ENCODE results near the gene FNTB.

Gene FNTB

GRCh38 chr14:64997108-64997794, 10.6 kb downstream of the FNTB start:
- no peak overlapping the region for H3K27ac ChIP-seq (ENCODE audit: low read length)
- peaks cover 30% of the 10 kb centered on the region for H3K79me2 ChIP-seq (ENCODE audit: low read length)
- H3K27me3 ChIP-seq (ENCODE audit: low read depth, low read length) = no peaks in the 10 kb centered on the region
- TF ChIP-seq EZH2phosphoT487 (IDR thresholded peaks at IDR 0.05; ENCODE audit: low read depth) (no peak), CTCF (IDR thresholded peaks at IDR 0.05; ENCODE audit: low read depth, low read length) (no peak)
- H3K4me1 ChIP-seq (ENCODE audit: low read length) = peaks cover 31% of the 10 kb centered on the region
- H3K9ac ChIP-seq (ENCODE audit: low read length) = no peak overlapping the region
- no peak overlapping the region for H2AFZ ChIP-seq (ENCODE audit: low read depth, low read length)
- H3K9me3 ChIP-seq (ENCODE audit: insufficient read depth, low read length) = no peaks in the 10 kb centered on the region
- H3K36me3 ChIP-seq (replicated peaks; ENCODE audit: low read depth, low read length) = peaks cover 4% of the 10 kb centered on the region
- no peaks in the 10 kb centered on the region; the same call in 1 of the 2 replicates for H4K20me1 ChIP-seq (ENCODE audit: insufficient read depth, low read length)
- peak overlapping the region; percentile 35 for H3K4me2 ChIP-seq (ENCODE audit: low read length)
- peak overlapping the region; percentile 46 for H3K4me3 ChIP-seq (ENCODE audit: low read length)

- Histone ChIP-seq H3K9me3 (ENCODE audit: insufficient read depth, low read length) (no peaks in the 10 kb centered on the region), H4K20me1 (ENCODE audit: insufficient read depth, low read length) (no peaks in the 10 kb centered on the region; the same call in 1 of the 2 replicates), H3K79me2 (ENCODE audit: low read length) (peaks cover 28% of the 10 kb centered on the region), H3K36me3 (replicated peaks; ENCODE audit: low read depth, low read length) (no peaks in the 10 kb centered on the region), H3K27ac (ENCODE audit: low read length) (no peak overlapping the region), H3K27me3 (ENCODE audit: low read depth, low read length) (no peaks in the 10 kb centered on the region), H3K4me1 (ENCODE audit: low read length) (peaks cover 34% of the 10 kb centered on the region), H3K4me2 (ENCODE audit: low read length) (peak overlapping the region; percentile 18; the same call in 1 of the 2 replicates), H3K9ac (ENCODE audit: low read length) (no peak overlapping the region), H3K4me3 (ENCODE audit: low read length) (no peak overlapping the region), H2AFZ (ENCODE audit: low read depth, low read length) (no peak overlapping the region)
- TF ChIP-seq EZH2phosphoT487 (IDR thresholded peaks at IDR 0.05; ENCODE audit: low read depth) (no peak), CTCF (IDR thresholded peaks at IDR 0.05; ENCODE audit: low read depth, low read length) (no peak)
Measured at GRCh38 chr14:64998455-64998931, 11.8 kb downstream of the FNTB start.

- H3K4me3 ChIP-seq (ENCODE audit: low read length) = no peak overlapping the region
- H3K4me2 ChIP-seq (ENCODE audit: low read length) = no peak overlapping the region
- H3K4me1 ChIP-seq (ENCODE audit: low read length) = peaks cover 41% of the 10 kb centered on the region
Measured at GRCh38 chr14:65000898-65001591, 14.3 kb downstream of the FNTB start.

More at GRCh38 chr14:65000898-65001591, 14.3 kb downstream of the FNTB start:
- Histone ChIP-seq H3K27ac (ENCODE audit: low read length) (no peak overlapping the region), H2AFZ (ENCODE audit: low read depth, low read length) (no peak overlapping the region), H3K36me3 (replicated peaks; ENCODE audit: low read depth, low read length) (peaks cover 2% of the 10 kb centered on the region), H4K20me1 (ENCODE audit: insufficient read depth, low read length) (peaks cover 5% of the 10 kb centered on the region; the same call in 1 of the 2 replicates), H3K79me2 (ENCODE audit: low read length) (peaks cover 34% of the 10 kb centered on the region), H3K27me3 (ENCODE audit: low read depth, low read length) (no peaks in the 10 kb centered on the region), H3K9ac (ENCODE audit: low read length) (no peak overlapping the region), H3K9me3 (ENCODE audit: insufficient read depth, low read length) (no peaks in the 10 kb centered on the region)
- no peak for TF ChIP-seq CTCF (IDR thresholded peaks at IDR 0.05; ENCODE audit: low read depth, low read length)
- no peak for TF ChIP-seq EZH2phosphoT487 (IDR thresholded peaks at IDR 0.05; ENCODE audit: low read depth)
